HG03460 (cell line): ENCODE data around the gene GLRA1.
"Not testable (repeated sequence)": the region's sequence is repeated elsewhere in the genome, so short reads cannot be mapped to it uniquely, and the experiment has no call there.

ENCODE experiments used
- ATAC-seq: cut with Tn5 transposase; IDR thresholded peaks from one replicate; pipeline ENCODE4 v1.9.1; 2021; ENCODE audit not compliant: unreplicated experiment

The GLRA1 gene

DNA sequence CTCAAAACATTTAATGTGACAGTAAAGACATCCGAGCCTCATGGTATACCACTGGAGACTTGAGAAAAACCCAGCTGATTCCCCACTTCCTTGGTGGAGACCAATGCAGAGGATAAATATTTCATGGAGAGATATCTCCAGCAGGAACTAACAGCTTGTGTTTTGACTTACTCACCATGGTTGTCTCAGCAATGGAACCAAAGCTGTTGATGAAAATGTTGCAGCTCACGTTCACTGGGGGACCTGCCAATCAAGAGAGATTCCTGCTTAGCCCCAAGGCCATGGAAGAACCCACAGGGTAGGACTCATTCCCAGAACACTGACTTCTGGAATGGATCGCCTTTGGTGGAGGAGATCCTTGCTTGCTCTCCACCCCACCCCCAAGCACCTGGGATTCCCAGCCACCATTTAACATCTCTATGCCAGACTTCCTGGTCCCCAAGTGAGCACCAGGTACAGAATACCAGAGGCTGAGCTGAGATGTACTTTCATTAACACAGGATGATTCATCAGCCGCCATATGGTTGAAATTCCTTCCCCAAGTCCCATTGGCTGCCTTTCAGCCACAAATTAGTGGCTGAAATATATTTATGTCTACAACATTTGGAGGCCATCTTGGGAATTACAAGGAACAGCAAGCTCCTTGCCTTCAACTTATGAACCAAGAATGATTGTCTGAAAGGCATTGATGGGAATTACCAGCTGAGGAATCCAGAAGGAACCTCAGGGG is 37.9 kb downstream of the GLRA1 start:
- no peak for ATAC-seq

- no peak for ATAC-seq
Observed at GRCh38 chr5:151885138-151885908, 39.3 kb downstream of the GLRA1 start.

GRCh38 chr5:151881621-151882225 is 42.9 kb downstream of the GLRA1 start:
- ATAC-seq: no peak

DNA sequence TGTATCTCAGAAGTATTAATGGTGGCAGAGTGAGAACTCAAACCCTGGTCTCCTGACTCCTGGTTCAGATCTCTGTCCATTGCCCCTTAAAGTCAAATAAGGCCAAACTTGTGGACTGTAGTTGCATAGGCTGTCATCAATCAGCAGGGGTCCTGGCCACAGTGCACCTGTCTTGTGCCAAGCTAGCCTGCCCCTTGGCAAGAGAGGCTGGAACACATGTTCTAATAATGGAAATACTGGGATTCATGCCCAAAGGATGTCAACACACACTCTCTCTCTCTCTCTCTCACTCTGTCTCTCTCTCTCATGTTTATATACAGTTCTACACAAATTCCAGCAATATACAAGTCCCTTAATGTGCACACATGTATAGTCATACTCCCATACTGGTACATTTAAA is 44.3 kb downstream of the GLRA1 start:
- no peak for ATAC-seq

DNA sequence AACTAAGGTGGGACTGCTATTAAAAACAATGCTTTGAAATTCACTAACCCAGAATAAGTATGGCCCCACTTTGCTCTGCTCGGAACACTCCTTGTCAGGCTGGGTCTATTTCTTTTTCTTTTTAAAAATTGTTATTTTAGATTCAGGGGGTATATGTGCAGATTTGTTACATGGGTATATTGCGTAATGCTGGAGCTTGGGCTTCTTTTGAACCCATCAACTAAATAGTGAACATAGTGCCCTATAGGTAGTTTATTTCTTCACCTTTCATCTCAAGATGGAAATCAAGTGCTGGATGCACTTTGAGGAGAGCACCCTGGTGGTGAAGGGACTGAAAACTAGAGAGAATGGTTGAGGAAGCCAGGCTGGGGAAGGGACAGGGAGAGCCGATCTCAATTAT is 51.0 kb downstream of the GLRA1 start:
- ATAC-seq: no peak

GRCh38 chr5:151872701-151873100 is 52.0 kb downstream of the GLRA1 start:
- ATAC-seq: no peak

DNA sequence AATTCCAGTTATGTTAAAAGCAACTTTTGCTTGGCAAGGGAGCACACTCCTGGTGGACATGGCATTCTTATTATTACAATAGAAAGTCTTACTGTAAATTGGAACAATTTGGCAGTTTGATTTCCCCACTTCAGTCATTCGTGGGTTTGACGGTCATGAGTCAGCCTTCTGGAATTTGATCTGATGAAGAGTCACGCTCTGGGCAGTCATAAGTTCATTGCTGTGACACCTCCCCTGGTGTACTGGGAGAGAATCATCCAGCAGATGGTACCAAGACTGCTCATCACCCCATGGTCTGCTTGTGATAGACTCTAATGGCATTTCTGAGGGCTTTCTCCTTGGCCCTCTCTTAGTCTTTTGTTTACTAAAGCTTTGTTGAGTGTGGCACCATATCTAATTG is 53.8 kb downstream of the GLRA1 start:
- ATAC-seq: no peak

- no peak for ATAC-seq
Observed at GRCh38 chr5:151870271-151870670, 54.4 kb downstream of the GLRA1 start.

DNA sequence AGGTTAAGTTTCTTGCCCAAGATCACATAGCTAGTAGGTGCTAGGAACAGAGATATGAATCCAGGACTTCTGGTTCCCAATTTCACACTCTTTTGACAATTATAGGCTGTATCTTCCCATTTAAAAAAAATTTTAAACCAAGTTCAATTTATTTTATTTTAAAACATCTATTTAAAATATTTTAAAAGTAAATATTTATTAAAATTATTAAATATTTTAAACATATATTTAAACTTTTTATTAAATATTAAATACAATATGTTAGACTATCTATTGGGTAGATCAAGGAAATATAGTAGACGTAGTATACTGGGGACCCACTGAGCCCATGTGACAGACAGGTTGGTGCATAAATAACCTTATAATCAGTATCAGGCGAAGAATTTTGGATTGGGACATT is 54.8 kb downstream of the GLRA1 start:
- ATAC-seq: no peak

GRCh38 chr5:151868451-151868850 is 56.2 kb downstream of the GLRA1 start:
- ATAC-seq: no peak

- no peak for ATAC-seq
Observed at GRCh38 chr5:151864061-151864748, 60.4 kb downstream of the GLRA1 start.

GRCh38 chr5:151863566-151863965 is 61.1 kb downstream of the GLRA1 start:
- no peak for ATAC-seq

DNA sequence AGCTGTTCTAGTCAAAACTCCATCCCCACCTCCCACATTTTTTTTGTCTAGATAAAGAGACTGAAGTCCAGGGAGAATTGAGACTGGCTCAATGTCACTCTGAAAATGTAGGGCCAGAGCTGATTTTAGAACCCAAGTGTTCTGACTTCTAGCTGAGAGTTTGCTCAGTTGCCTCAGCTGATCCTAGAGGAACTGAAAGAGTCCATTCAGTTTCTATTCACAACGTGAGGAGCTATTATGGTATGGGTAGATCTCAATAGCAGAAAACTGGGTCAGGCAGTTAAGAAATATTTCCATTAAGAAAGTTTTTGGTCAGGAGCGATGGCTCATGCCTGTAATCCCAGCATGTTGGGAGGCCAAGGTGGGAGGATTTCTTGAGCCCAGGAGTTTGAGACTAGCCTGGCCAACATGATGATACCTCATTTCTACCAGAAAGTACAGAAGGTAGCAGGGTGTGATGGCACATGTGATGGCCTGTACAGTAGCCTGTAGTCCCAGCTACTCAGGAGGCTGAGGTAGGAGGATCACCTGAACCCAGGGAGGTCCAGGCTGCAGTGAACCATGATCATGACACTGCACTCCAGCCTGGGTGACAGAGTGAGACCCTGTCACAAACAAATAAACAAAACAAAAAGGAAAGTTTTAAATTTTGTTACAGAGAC is 61.7 kb downstream of the GLRA1 start:
- no peak for ATAC-seq

GRCh38 chr5:151860867-151861266 is 63.8 kb downstream of the GLRA1 start:
- not testable (repeated sequence) for ATAC-seq

DNA sequence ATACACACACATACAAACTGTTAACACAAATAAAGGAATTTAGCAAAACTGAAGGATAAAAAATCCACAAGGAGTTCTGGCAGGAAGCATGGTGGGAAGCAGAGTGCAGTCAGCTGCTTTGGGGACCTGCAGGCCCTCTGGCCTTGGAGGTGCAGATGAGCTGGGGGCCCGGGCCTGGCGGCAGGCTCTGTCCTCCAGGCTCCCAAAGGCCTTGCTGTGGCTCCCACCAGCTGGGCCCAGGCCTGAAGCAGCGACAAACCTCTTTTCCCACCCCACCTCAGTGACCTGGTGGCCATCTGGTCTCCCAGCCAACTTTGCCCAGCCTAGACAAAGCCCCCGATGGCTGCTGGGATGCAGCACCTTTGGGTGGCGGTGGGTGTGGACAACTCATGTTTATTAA is 67.8 kb downstream of the GLRA1 start:
- ATAC-seq: no peak

DNA sequence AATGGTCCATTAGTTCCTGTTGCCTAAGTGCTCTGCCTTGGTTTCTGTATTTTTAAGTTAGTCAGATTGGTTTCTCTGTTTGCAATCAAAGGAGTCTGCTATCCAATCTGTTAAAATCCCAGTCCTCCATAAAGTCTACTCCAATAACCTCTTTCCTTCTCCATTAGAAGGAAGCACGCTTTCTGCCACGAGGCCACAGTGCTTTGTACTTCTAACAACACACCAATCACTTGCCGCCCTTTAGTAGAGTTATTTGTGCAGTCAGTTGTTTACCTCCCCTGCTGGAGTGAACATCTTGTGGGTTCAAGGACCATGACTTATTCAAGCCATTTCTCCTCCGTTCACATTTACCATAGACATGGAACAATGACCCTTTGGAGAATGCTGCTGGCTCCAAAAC is 69.0 kb downstream of the GLRA1 start:
- ATAC-seq: no peak

- no peak for ATAC-seq
Observed at GRCh38 chr5:151847871-151848270, 76.8 kb downstream of the GLRA1 start.

- ATAC-seq: no peak
Observed at GRCh38 chr5:151846765-151847164, 77.9 kb downstream of the GLRA1 start.

DNA sequence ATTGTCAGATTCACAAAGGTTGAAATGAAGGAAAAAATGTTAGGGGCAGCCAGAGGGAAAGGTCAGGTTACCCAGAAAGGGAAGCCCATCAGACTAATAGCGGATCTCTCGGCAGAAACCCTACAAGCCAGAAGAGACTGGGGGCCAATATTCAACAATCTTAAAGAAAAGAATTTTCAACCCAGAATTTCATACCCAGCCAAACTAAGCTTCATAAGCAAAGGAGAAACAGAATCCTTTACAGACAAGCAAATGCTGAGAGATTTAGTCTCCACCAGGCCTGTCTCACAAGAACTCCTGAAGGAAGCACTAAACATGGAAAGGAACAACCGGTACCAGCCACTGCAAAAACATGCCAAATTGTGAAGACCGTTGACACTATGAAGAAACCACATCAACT is 91.8 kb downstream of the GLRA1 start:
- ATAC-seq: not testable (repeated sequence)

DNA sequence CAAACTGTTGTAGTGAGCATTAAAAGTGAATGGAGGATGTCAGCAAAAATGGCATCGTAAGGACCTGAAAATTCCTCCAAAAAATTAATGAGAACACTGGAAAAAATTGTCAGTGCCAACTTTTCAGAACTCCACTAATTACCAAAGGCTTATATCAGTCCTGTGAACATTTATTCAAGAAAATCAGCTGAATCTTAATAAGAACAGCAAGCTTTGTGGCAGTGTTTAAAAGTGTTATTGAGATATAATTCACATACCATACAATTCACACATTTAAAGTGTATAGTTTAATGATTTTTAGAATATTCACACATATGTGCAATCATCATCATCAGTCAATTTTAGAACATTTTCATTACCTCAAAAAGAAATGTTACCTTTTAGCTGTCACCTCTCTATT is 95.3 kb downstream of the GLRA1 start:
- no peak for ATAC-seq

GRCh38 chr5:151825445-151825844 is 99.2 kb downstream of the GLRA1 start:
- ATAC-seq: no peak
